SW480 (cell line): ENCODE data around the gene GASK1A.
"Not testable (repeated sequence)": the region's sequence is repeated elsewhere in the genome, so short reads cannot be mapped to it uniquely, and the experiment has no call there.

Source experiments
- DNase-seq: peaks from one replicate; pipeline ENCODE4 v3.0.0-alpha.2; 2016; ENCODE audit warnings: low spot score

GASK1A gene

GRCh38 chr3:42979044-42979972, at the start of gene GASK1A:
GASK1A (plus strand) TSS chr3:42979311; CDS start chr3:42979643, 332 bp downstream.
- peak; percentile 23 for DNase-seq

- no peak for DNase-seq
Measured at GRCh38 chr3:42934111-42934510, 45.0 kb upstream of the GASK1A start.

GRCh38 chr3:42934910-42935309, 44.2 kb upstream of the GASK1A start:
- DNase-seq = no peak

- no peak for DNase-seq
Measured at GRCh38 chr3:42935472-42935871, 43.6 kb upstream of the GASK1A start.

GRCh38 chr3:42936157-42936981, 42.7 kb upstream of the GASK1A start:
- DNase-seq = no peak

- DNase-seq = no peak
Measured at GRCh38 chr3:42937334-42937733, 41.8 kb upstream of the GASK1A start.

GRCh38 chr3:42942693-42943092, 36.4 kb upstream of the GASK1A start:
- no peak for DNase-seq

GRCh38 chr3:42946050-42946449, 33.1 kb upstream of the GASK1A start:
- DNase-seq = no peak

GRCh38 chr3:42957573-42957972, 21.5 kb upstream of the GASK1A start:
- no peak for DNase-seq

GRCh38 chr3:42960282-42960681, 18.8 kb upstream of the GASK1A start:
- no peak for DNase-seq

- no peak for DNase-seq
Measured at GRCh38 chr3:42960786-42961185, 18.3 kb upstream of the GASK1A start.

- peak; percentile 65 for DNase-seq
Measured at GRCh38 chr3:42961633-42962032, 17.5 kb upstream of the GASK1A start.

- DNase-seq = no peak
Measured at GRCh38 chr3:42963269-42963668, 15.8 kb upstream of the GASK1A start.

- no peak for DNase-seq
Measured at GRCh38 chr3:42964266-42964665, 14.8 kb upstream of the GASK1A start.

- DNase-seq = no peak
Measured at GRCh38 chr3:42970557-42970956, 8.6 kb upstream of the GASK1A start.

GRCh38 chr3:42970976-42971772, 7.9 kb upstream of the GASK1A start:
- DNase-seq = no peak

GRCh38 chr3:42974906-42975305, 4.2 kb upstream of the GASK1A start:
- DNase-seq = not testable (repeated sequence)

- DNase-seq = no peak
Measured at GRCh38 chr3:42975456-42975855, 3.7 kb upstream of the GASK1A start.

GRCh38 chr3:42975955-42976354, 3.2 kb upstream of the GASK1A start:
- no peak for DNase-seq

GRCh38 chr3:42980209-42980608, 1.1 kb downstream of the GASK1A start:
- no peak for DNase-seq

- no peak for DNase-seq
Measured at GRCh38 chr3:42980909-42981308, 1.8 kb downstream of the GASK1A start.
